Gastrocnemius medialis (tissue), 4 donors: ENCODE results near the gene CCDC141. TPM values are rescaled to one million over a fixed set of nuclear protein-coding genes. Genes with fewer than 3 reads are reported as not detected.

Source experiments
- ATAC-seq, 2 donors: fragments of 150-250 bp; one replicate each; pipeline ENCODE4 v1.9.1; 2016
- DNase-seq, 2 donors: peaks; one replicate each; pipeline ENCODE4 v3.0.0-alpha.2; 2019
- H3K27ac ChIP-seq, 4 donors: fragments of 200-600 bp; sonication (generic); 1 replicate in 1 of 4; 2 replicates in 3 of 4; pipeline ENCODE4 v1.5.1; 2016 to 2018; ENCODE audit warnings: mild to moderate bottlenecking in 2 of 4, moderate library complexity in 1 of 4
- H3K27me3 ChIP-seq, 3 donors: fragments of 200-600 bp; sonication (generic) in 2 of 3; 1 replicate in 1 of 3; 2 replicates in 2 of 3; pipeline versions ENCODE4 v1.5.1 to v1.6.0; 2016 to 2019; ENCODE audit warnings: mild to moderate bottlenecking in 1 of 3, moderate library complexity in 1 of 3
- H3K36me3 ChIP-seq, 2 donors: fragments of 200-600 bp; sonication (generic) in 1 of 2; one replicate each; pipeline ENCODE4 v1.5.1; 2017 to 2018
- H3K4me1 ChIP-seq, 2 donors: fragments of 200-600 bp; sonication (generic) in 1 of 2; one replicate each; pipeline ENCODE4 v1.5.1; 2016 to 2017; ENCODE audit warnings: mild to moderate bottlenecking in 2 of 2
- H3K4me3 ChIP-seq, 4 donors: fragments of 200-600 bp; sonication (generic) in 3 of 4; 1 replicate in 1 of 4; 2 replicates in 3 of 4; pipeline ENCODE4 v1.5.1; 2016 to 2019; ENCODE audit warnings: mild to moderate bottlenecking in 2 of 4
- H3K9me3 ChIP-seq, 3 donors: fragments of 200-600 bp; sonication (generic) in 2 of 3; 1 replicate in 1 of 3; 2 replicates in 2 of 3; pipeline ENCODE4 v1.5.1; 2016 to 2019
- CTCF ChIP-seq, 5 experiments: fragments of 450-650 bp in 3 of 5; fragments of 200-600 bp in 2 of 5; sonication (generic) in 2 of 5; IDR thresholded peaks in 4 of 5; conservative IDR thresholded peaks in 1 of 5; 1 replicate in 4 of 5; 2 replicates in 1 of 5; pipeline ENCODE4 v1.5.1; 2016 to 2019; ENCODE audit warnings: antibody characterized with exemption in 5 of 5, mild to moderate bottlenecking in 3 of 5, moderate library complexity in 3 of 5
- POLR2A ChIP-seq, 2 donors: fragments of 450-650 bp; IDR thresholded peaks; one replicate each; pipeline ENCODE4 v1.6.1; 2017; ENCODE audit warnings: antibody characterized with exemption in 2 of 2, mild to moderate bottlenecking in 2 of 2, moderate library complexity in 2 of 2
- in situ Hi-C, 4 donors: fragments of 200-750 bp; cut with MboI; loops; one replicate each; pipeline versions ENCODE4 v1.15.0 to v1.8.0; 2017; ENCODE audit warnings: low sequenced_read_pairs in 4 of 4
- intact Hi-C: fragments of 100-400 bp; cut with DNase I; formaldehyde crosslinking; loops from one replicate; pipeline ENCODE4 v1.15.1; 2023; ENCODE audit warnings: low total_unique reads
- total RNA-seq, 4 donors: library from RNA; depleted of rRNA; stranded (reverse); fragments of >200 nt; gene quantifications; one replicate each; pipeline versions ENCODE4 v1.1.0 to v1.2.3, GENCODE V29; 2016

CCDC141 gene
- total RNA-seq, 4 donors from 2014 or later: 0.85 to 4.3 (median 2.2) TPM

DNA sequence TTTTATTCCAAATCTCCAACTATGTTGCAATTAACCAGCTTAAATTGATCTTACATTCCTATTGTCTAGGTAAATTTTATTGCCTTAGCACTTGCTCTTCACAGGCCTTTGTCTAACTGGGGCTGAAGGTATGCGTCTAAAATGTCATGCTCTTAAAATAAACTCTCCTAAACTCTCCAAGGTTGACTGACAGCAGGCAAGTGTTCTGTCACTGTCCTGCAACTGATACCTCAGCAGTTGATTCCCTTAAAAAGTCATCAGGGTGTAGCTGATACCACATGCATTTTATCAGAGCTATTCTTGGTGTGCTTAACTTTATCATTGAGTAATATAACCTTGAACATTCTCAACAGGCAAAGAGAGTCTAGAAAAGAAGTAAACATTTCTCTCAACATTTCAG, 243.4 kb downstream of the CCDC141 start:
- DNase-seq: peak; percentile 66 to 84
- H3K36me3 ChIP-seq: peaks cover 4 to 47% of the 10 kb centered on the region in 2 donors
- H3K4me3 ChIP-seq: peak overlapping the region; percentile 57 to 88 (median 74)
- in situ Hi-C loops: loop anchor here in 1 of 4 donors (5.0 kb wide), 1 partner anchor 56 kb away; no protein-coding TSS in a partner anchor
- no peaks in the 10 kb centered on the region for H3K9me3 ChIP-seq
- peak; percentile 75 to 80 for ATAC-seq
- TF ChIP-seq POLR2A (IDR thresholded peaks at IDR 0.05) (peak; percentile 6 to 35), CTCF (IDR thresholded peaks at IDR 0.05 in 4 of 5, conservative IDR thresholded peaks at IDR 0.05 in 1 of 5) (no peak)
- peak overlapping the region; percentile 87 to 99 (median 98) for H3K27ac ChIP-seq
- H3K4me1 ChIP-seq: peaks cover 43 to 49% of the 10 kb centered on the region in 2 donors
- H3K27me3 ChIP-seq: no peaks in the 10 kb centered on the region
- intact Hi-C loops: loop anchor here (1.0 to 2.0 kb wide), 2 partner anchors 54 to 84 kb away; no protein-coding TSS in a partner anchor

GRCh38 chr2:178805457-178805856, 244.5 kb downstream of the CCDC141 start:
- no peak for TF ChIP-seq CTCF (IDR thresholded peaks at IDR 0.05 in 4 of 5, conservative IDR thresholded peaks at IDR 0.05 in 1 of 5)
- TF ChIP-seq POLR2A (IDR thresholded peaks at IDR 0.05): no peak
- peaks cover 44 to 51% of the 10 kb centered on the region in 2 donors for H3K4me1 ChIP-seq
- intact Hi-C loops (no loop called here), in situ Hi-C loops (loop anchor here in 1 of 4 donors (5.0 kb wide), 1 partner anchor 57 kb away; no protein-coding TSS in a partner anchor)
- peaks cover 4 to 58% of the 10 kb centered on the region in 2 donors for H3K36me3 ChIP-seq
- H3K27me3 ChIP-seq: no peaks in the 10 kb centered on the region
- ATAC-seq: no peak
- peak overlapping the region; percentile 57 to 88 (median 74) for H3K4me3 ChIP-seq
- peak overlapping the region; percentile 79 to 99 (median 98) for H3K27ac ChIP-seq
- no peak for DNase-seq
- H3K9me3 ChIP-seq: no peaks in the 10 kb centered on the region

- intact Hi-C loops (loop anchor here (5.0 kb wide), 2 partner anchors 47 to 72 kb away; no protein-coding TSS in a partner anchor), in situ Hi-C loops (loop anchor here in 1 of 4 donors (5.0 kb wide), 1 partner anchor 58 kb away; no protein-coding TSS in a partner anchor)
- TF ChIP-seq POLR2A (IDR thresholded peaks at IDR 0.05) (peak in 1 of 2 donors; percentile 45), CTCF (IDR thresholded peaks at IDR 0.05 in 4 of 5, conservative IDR thresholded peaks at IDR 0.05 in 1 of 5) (peak; percentile 65 to 93 (median 86))
- peaks cover 4 to 64% of the 10 kb centered on the region in 2 donors for H3K36me3 ChIP-seq
- peak overlapping the region; percentile 57 to 88 (median 74) for H3K4me3 ChIP-seq
- peak overlapping the region; percentile 79 to 99 (median 98) for H3K27ac ChIP-seq
- DNase-seq (peak; percentile 59 to 65), ATAC-seq (peak; percentile 23 to 28)
- peaks cover 47 to 50% of the 10 kb centered on the region in 2 donors for H3K4me1 ChIP-seq
- no peaks in the 10 kb centered on the region for H3K27me3 ChIP-seq
- no peaks in the 10 kb centered on the region for H3K9me3 ChIP-seq
These were observed 245.1 kb downstream of the CCDC141 start for GRCh38 chr2:178804791-178805190.

GRCh38 chr2:178800510-178800909, 249.4 kb downstream of the CCDC141 start:
- DNase-seq (peak; percentile 69 to 79), ATAC-seq (peak; percentile 54 to 67)
- H3K4me3 ChIP-seq: peak overlapping the region in 1 of 4 donors; percentile 23

More at GRCh38 chr2:178800510-178800909, 249.4 kb downstream of the CCDC141 start:
- Histone ChIP-seq H3K9me3 (no peaks in the 10 kb centered on the region), H3K36me3 (peaks cover 7 to 96% of the 10 kb centered on the region in 2 donors), H3K4me1 (peaks cover 78 to 86% of the 10 kb centered on the region in 2 donors), H3K27ac (peak overlapping the region; percentile 60 to 98 (median 88)), H3K27me3 (no peaks in the 10 kb centered on the region)
- TF ChIP-seq POLR2A (IDR thresholded peaks at IDR 0.05) (no peak), CTCF (IDR thresholded peaks at IDR 0.05 in 4 of 5, conservative IDR thresholded peaks at IDR 0.05 in 1 of 5) (no peak)
- in situ Hi-C loops: no loop called here
- intact Hi-C loops: loop anchor here (5.0 kb wide), 2 partner anchors 43 to 68 kb away; no protein-coding TSS in a partner anchor
